HG02759 (cell line): ENCODE data around the gene RASGRF1.
"Not testable (repeated sequence)": the region's sequence is repeated elsewhere in the genome, so short reads cannot be mapped to it uniquely, and the experiment has no call there.

Experiments used
- ATAC-seq: cut with Tn5 transposase; IDR thresholded peaks from one replicate; pipeline ENCODE4 v1.9.1; 2021; ENCODE audit warnings: mild to moderate bottlenecking, moderate library complexity; ENCODE audit not compliant: unreplicated experiment

The RASGRF1 gene

DNA sequence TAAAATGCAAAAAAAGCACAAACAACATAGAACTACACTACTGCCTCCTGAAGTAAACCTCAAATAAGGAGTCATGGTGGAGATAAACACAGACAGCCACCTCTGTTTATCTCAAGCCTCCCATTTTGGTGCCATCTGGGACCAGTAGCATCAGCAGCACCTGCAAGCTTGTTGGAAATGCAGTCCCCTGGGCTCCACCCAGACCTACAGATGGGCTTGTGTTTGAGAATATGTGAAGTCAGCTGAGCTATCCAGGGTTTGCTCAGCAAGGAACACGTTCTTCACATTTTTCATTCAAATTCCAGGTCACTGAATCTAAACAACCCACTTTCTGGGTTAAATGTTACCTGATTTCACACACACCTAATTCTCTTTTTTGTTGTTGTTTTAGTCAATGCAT is 45.5 kb downstream of the RASGRF1 start:
- no peak for ATAC-seq

DNA sequence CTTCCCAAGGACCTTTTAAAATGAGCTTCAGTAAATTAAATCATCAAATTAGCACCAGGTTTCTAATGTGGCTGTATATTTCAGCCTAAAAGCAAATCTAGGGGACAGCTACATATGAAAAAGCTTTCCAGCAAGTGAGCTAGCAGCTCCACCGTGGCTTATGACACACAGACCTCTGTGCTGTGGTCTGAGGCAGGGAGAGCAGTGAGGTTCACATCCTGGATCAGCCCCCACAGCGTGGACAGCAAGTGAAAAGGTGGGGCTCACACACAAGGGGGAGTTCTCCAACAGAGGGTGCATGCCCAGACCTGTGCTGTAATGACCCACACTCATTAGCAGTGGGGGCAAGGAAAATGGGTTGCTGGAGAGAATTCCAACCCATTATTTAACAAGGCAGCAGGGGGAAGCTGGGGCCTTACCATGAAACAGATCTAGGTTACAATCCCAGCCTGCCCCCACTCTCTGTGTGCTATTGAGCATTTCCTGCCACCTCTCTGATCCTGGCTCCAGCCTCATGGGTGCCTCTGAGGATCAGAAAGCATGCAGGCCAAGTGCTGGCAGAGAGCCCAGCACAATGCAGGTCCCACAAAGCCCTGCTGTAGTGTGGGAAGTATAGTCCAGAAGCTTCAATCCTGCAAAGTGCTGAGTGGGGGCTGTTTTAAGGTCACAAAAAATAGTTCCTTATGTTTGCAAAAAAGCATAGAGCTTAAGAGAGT is 48.2 kb downstream of the RASGRF1 start:
- ATAC-seq = no peak

DNA sequence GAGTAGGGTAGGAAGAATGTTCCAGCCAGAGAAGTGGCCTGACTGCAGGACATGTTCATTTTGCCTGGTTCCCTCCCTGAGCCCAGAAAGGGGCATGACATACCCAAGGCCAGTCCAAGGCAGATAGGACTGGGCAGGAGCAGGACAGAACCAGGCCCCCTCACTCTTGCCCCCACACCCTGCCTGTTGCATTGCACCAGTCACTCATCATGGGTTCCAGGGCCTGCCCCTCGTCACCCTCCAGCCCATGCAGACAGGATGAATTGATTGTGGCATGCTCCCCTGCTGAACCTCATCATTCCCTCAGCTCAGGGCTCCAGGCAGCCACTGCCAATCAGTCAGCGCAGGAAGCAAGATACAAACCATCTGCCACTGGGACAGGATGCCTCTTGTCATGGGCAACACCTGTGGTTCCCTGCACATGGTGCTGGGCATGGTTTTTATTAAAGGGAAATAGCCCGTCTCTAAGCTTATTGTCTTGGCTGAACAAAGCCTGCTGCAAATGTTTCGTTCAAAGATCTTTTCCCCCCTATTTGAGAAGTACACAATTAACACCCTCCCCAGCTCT is 48.9 kb downstream of the RASGRF1 start:
- ATAC-seq = no peak

DNA sequence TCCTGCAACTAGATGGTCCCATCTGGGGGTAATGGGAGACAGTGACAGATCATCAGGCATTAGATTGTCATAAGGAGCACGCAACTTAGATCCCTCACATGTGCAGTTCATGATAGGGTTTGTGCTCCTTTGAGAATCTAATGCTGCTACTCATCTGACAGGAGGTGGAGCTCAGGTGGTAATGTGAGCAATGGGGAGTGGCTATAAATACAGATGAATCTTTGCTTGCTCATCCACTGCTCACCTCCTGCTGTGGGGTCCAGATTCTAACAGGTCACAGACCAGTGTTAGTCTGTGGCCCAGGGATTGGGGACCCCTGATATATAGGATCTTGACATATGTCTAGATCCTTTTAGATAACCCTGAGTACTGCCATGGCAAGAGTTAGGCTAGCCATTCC is 52.7 kb downstream of the RASGRF1 start:
- ATAC-seq = no peak

DNA sequence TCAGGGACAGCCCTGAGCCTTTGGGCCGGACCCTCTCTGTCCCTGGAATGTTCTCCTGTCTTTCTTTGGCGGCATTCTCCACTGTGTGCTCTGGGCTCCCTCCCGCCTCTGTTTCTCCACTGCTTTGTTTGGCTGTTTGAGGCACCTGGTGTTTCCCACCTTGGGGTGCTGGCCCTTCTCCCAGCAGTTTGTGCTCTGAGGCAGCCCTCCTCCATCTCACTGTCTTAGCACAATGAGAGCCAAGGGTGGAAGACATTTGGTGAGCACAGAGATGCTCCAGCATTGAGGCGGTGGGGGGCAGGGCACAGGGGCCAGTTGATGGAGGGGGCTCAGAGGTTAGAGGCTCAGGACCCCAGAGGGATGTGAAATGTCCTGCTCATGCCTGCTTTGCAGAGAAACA is 54.3 kb downstream of the RASGRF1 start:
- ATAC-seq = no peak

DNA sequence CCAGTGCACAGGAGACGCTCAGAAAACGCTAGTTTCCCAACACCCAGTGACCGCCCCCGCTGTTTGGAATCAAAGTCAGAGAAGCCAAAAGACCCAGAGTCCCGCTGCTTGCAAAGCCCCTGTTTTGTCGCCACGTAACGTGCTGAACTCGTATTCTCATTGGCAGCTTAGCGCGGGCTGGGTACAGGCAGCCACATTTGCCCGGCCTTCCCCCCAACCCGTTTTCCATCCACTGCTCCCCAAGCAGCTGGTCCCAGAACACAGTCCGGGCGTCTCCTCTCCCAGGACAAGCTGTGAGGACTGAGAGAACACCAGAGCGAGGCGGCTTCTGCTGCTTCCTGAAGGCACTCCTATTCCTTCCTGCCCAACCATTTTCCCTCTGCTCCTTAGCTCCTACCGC is 54.8 kb downstream of the RASGRF1 start:
- no peak for ATAC-seq

DNA sequence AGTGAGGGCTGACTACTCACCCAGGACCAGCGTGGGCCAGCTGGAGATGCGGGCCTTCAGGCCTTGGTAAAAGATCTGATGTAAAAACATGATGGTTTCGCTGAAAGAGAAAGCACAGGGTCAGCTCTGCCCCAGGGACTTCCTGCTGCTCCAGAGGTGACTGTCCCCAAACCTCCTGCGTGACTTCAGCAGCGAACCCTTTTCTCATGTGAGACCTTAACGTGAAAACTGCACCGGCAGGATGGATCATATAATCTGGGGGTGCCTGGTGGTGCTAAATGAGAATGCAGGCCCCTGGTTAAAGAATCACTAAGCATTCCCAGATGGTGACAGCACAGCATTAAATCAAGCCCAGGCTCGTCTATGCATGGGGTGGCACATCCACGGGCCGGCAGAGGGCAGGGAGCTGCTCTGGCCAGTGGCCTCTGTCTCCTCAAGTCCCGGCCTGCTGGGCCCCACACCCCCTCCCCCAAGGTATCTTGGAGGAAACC is 55.4 kb downstream of the RASGRF1 start:
- ATAC-seq = no peak

DNA sequence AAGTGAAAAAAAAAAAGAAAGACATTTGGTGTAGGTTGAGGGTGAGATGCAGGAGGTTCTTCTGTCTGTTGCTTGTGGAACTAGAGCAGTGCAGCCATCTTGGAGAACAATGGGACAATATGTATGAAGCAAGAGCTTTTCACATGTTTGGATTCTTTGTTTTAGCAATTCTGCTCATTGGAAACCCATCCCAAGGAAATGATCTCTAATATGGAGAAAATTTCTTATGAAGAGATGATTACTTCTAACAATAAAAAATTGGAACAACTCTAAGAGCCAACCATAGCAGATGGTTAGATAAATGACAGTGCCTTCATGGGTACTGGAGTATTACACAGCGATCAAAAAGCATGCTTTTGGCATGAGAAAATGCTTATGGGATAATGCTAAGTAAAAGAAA is 56.3 kb downstream of the RASGRF1 start:
- no peak for ATAC-seq

DNA sequence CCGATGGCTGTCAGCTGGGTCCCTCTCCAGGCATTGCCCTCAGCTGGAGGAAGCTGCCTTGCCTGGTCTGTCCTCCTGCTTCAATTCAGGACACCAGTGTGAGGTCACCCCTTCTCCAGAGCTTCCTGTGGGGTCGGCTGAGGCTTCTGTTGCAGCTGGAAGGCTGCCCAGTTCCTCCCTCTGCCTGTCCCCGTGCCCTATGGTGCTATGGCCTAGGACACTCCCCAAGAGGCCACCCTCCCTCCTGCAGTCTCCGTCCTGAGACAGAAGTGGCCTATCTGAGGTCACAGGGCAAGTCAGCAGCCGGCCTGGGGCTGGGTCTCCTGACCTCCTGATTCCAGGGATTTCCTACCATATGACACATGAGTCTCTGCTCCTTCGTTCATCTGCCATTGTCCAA is 57.9 kb downstream of the RASGRF1 start:
- no peak for ATAC-seq

DNA sequence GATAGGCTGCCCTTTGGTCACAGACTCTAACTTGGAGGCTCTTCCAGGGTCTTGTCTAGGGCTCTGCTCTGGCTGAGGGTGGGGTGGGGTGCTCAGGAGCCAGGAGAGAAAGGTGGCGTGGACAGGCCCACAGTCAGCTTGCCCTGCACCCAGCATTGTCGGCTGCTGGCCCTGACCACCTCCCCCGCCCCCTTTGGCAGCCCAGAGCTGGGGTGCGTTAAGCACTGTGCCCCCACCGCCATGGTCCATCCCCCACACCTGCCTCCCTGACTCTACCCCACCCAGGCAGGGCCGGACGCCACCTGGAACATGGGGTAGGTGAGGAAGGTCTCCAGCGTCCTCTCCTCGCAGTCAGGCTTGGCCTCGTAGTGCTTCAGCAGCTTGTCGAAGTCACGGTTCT is 58.8 kb downstream of the RASGRF1 start:
- no peak for ATAC-seq

DNA sequence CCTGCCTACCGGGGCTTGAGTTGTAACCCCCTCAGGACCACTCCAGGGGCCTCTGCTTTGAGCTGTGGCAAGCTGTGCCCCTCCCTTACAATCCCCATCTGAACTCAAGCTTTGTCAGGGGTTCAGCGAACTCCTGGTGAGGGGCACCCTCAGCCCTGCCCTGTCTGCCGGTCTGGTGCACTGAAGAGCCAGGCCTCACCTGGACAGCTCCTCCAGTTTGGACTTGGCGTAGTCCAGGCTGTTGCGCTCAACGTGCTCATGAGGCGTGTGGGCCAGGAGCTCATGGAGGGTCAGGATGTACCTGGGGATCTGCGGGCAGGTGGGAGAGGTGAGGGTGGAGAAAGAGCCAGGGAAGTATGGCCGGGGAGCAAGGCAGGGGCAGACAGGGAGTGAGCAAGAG is 59.4 kb downstream of the RASGRF1 start:
- no peak for ATAC-seq

DNA sequence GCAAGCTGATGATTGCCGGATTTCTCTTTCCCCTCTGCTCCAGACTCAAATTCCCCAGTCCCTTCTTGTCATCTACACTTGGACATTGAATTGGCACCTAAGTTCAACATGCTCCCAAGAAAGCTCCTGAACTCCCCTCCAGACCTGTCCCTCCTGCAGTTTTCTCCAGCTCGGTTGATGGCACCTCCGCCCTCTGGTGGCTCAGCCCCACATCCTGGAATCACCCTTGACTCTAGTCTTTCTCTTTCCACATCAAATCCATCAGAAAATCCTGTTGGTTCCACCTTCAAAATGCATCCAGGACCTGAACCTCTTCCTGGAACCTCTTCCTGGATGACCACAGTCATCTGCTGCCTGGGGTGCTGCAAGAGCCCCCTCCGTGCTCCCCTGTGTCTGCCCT is 60.1 kb downstream of the RASGRF1 start:
- ATAC-seq = no peak

DNA sequence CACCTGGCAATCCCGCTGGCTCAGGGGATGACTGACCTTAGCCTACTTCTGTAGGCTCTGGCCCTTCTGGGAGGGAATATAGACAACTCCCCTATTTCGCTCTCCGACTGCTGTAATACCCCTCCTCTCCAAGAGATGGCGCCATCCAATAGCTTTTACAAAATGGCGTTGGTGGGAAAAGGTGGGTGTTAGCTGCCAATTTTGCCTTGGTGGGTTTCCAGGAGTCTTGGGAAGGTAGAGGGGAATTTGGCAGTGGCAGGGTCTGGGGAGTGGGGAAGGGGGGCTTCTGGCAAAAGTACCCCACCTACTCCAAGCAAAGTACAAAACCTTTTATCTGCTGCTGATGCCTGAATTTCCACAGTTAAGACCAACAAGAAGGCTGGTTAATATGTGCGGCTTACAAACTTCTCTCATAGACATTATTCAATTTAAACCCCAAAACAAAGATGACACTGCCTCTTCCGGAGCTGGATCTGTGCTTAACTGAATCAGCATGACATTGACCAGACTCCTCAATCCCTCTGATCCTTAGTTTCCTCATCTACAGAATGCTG is 62.1 kb downstream of the RASGRF1 start:
- ATAC-seq = no peak

DNA sequence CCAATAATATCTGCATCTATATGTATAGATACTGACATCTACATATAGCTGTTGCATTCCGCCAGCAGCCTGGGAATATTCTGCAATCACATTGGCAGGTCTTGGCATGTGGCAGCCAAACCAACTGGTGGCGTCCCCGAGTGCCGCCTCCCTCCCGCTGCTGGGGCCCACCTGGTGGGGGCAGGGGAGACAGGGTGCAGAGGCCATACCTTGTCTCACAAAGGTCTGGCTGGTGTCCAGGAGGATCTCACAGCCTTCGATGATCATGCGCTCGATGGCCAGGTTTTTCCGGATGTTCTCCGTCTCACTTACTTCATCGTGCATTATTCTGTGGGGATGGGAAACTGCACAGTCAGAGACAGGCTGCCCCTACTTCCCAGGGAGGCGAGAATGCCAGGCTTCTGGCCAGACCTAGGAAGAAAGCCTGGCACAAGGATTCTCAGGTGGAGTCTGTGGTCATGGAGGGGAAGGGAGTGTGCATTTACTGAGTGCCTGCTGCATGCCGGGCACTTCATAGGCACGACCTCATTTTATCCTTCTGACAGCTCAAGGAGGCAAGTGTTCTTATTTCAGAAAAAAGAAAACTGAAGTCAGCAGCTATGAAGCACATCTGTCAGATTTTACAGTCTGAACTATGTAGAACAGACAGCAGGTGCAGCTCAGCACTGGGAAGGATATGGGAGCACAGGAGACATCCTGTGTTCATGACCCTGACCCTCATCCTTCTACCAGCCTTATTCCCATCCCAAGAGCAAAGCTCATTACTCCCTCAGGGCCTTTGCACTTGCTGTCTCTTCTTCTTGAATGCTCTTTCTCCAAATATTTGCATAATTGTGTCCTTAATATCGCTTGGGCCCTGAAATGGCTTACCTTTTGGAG is 62.8 kb downstream of the RASGRF1 start:
- no peak for ATAC-seq

DNA sequence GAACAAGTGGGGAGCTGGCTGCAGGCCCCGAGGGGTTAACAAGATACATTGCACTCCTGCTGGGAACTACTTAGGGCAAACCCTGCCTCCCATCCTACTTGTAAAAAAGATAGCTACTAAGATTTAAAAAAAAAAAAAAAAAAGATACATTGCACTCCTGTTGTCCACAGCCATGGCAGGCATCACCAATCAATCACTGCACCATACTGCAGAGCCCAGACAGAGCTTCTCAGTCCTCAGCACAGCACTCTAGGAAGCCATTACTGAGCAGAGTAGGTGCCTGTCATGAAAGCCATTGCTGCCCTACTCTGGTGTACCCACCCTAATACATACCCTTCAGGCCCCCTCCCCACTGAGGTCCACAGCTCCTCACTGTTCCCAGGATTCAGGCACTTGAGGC is 64.8 kb downstream of the RASGRF1 start:
- no peak for ATAC-seq

DNA sequence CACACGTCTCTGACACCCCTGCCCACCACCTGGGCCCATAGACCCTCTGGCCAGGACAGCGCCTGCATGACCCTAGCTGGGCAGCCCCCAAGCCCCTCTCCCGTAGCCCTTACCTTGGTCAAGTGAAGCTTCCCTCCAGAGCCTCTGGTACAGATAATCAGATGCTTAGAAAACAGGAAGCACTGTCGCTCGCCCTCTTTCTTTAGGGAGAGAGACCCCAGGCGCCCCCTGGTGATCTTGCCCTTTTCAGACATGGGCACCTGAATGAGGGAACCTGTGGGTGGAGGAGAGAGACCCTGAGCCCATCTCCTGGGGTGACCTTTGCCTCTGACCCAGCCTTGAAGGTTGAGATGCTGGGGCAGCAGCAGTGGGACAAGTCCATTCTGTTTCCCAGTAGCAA is 65.4 kb downstream of the RASGRF1 start:
- no peak for ATAC-seq

DNA sequence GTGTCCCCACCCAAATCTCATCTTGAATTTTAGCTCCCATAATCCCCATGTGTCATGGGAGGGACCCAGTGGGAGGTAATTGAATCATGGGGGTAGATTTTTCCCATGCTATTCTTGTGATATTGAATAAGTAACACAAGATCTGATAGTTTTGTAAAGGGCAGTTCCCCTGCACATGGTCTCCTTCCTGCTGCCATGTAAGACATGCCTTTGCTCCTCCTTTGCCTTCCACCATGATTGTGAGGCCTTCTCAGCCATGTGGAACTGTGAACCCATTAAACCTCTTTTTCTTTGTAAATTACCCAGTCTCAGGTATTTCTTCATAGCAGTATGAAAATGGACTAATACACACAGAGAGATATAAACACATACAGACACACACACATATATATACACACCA is 66.1 kb downstream of the RASGRF1 start:
- ATAC-seq = not testable (repeated sequence)

DNA sequence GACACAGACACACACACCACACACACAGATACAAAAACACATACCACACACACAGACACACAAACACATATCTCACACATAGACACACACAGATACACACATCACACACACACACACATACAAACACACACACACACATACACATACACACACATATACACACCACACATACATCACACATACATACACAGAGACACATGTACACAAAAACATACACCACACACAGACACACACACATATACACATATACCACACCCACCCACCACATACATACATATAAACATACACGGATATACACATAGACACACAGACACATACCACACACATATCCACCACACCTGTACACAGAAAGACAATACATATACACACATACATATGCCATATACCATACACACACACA is 66.7 kb downstream of the RASGRF1 start:
- ATAC-seq = no peak

DNA sequence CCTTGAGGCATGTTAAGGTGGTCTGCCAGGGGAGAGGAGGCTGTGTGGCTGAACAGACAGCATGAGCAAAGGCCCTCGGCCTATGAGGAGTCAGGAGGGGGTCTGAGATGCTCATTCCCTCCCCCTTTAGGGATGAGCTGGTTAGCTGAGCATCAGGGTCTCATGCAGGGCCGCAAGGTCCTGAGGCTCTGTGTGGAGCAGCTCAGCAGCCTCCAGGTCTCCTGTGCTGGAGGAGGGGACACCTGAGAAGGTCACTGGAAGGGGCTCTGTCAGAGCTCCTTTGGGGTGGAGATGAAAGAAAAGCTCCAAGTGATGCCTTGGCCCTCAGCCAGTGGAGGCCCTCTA is 67.1 kb downstream of the RASGRF1 start:
- ATAC-seq = no peak

DNA sequence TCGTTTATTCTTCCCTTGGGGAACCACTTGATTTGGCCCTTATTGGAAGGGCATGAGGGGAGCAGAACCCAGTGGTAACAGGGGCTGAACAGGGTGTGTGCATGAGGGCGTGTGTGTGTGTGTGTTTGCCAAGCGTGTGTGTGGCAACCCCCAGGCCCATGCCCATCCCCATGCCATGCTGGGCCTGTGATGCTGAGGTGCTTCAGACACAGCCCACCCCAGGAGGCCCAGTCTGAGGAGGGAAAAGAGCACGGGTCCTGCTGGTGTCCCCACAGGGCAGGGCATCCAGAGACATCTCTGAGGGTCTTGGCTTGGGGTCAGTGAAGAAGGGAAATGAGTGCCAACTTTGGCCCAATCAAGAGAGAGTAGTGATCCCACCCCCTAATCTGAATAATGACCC is 71.6 kb downstream of the RASGRF1 start:
- ATAC-seq = no peak

DNA sequence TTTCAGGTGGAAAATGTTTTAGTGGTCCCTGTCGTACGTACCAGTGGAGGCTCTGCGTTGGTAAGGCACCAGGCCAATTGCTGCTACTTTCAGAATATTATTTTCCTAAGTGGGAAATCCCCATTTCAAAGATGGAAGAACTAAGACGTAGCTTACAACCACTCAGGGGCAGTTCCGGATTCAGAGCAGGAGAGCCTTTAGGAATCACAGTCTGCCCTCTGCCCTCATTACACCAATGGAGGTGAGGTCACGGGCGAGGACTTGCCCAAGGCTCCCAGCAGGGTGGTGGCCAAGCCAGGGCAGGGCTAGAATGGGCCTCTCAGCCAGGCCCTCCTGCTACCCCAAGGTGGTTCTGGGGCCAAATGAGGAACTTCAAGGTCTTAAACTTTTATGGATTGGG is 72.6 kb downstream of the RASGRF1 start:
- ATAC-seq = no peak
